ENCODE data around the gene HOXD13. TPM values are rescaled to one million over a fixed set of nuclear protein-coding genes. Genes with fewer than 3 reads are reported as not detected.

Gene HOXD13
- total RNA-seq, 1 experiment from 2014 or later: 0.36 TPM

- TF ChIP-seq, protein P1, sequence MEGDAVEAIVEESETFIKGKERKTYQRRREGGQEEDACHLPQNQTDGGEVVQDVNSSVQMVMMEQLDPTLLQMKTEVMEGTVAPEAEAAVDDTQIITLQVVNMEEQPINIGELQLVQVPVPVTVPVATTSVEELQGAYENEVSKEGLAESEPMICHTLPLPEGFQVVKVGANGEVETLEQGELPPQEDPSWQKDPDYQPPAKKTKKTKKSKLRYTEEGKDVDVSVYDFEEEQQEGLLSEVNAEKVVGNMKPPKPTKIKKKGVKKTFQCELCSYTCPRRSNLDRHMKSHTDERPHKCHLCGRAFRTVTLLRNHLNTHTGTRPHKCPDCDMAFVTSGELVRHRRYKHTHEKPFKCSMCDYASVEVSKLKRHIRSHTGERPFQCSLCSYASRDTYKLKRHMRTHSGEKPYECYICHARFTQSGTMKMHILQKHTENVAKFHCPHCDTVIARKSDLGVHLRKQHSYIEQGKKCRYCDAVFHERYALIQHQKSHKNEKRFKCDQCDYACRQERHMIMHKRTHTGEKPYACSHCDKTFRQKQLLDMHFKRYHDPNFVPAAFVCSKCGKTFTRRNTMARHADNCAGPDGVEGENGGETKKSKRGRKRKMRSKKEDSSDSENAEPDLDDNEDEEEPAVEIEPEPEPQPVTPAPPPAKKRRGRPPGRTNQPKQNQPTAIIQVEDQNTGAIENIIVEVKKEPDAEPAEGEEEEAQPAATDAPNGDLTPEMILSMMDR (conservative IDR thresholded peaks at IDR 0.05; ENCODE audit: low read depth, low read length): no peak
- Histone ChIP-seq H2AFZ (ENCODE audit: low read length) (no peak overlapping the region), H3K4me1 (ENCODE audit: insufficient read depth, low read length) (peaks cover 7% of the 10 kb centered on the region), H3K27me3 (ENCODE audit: low read length) (no peaks in the 10 kb centered on the region), H3K9me3 (ENCODE audit: low read length) (no peaks in the 10 kb centered on the region), H3K79me2 (ENCODE audit: low read length) (peaks cover 16% of the 10 kb centered on the region), H3F3A (ENCODE audit: low read length, unreplicated experiment) (no peaks in the 10 kb centered on the region), H3K27ac (ENCODE audit: low read length) (no peak overlapping the region), H3K9me2 (replicated peaks; ENCODE audit: low read length) (no peaks in the 10 kb centered on the region), H4K20me1 (ENCODE audit: low read length) (no peaks in the 10 kb centered on the region), H3K9ac (ENCODE audit: low read length) (no peak overlapping the region), H3K36me3 (ENCODE audit: low read depth, low read length) (no peaks in the 10 kb centered on the region), H3K4me2 (ENCODE audit: low read length) (no peak overlapping the region), H3K4me3 (ENCODE audit: low read length) (no peak overlapping the region)
- ChIA-PET CTCF (no interaction called here), POLR2A (ENCODE audit: unreplicated experiment) (interaction anchor here (0.6 kb wide), 1 partner anchor 1006 kb away, joined by 5 read pairs; no protein-coding TSS in a partner anchor)
- ATAC-seq: no peak
- intact Hi-C loops (cut with micrococcal nuclease): loop anchor here (5.0 kb wide), 1 partner anchor 185 kb away; no protein-coding TSS in a partner anchor
- BruUV-seq (replicated peaks): no TSS peak
- DNase-seq: no peak
Observed at GRCh38 chr2:176142281-176142680, 49.8 kb downstream of the HOXD13 start.

Other genes starting within 250 kb of the HOXD13 start
- 19.5 and 21.9 TPM in 2 replicates for gene LNPK, start 90.5 kb upstream of the HOXD13 start, total RNA-seq (2014; rRNA removed)
- gene EVX2, start 8.8 kb upstream of the HOXD13 start, total RNA-seq (2014; rRNA removed): not detected in 2 replicates
- gene HOXD12, start 7.1 kb downstream of the HOXD13 start, total RNA-seq (2014; rRNA removed): not detected in 2 replicates
- gene HOXD11, start 14.6 kb downstream of the HOXD13 start, total RNA-seq (2014; rRNA removed): not detected in 2 replicates
- gene HOXD10, start 24.1 kb downstream of the HOXD13 start, total RNA-seq (2014; rRNA removed): not detected in 2 replicates
- gene HOXD9, start 30.0 kb downstream of the HOXD13 start, total RNA-seq (2014; rRNA removed): not detected in 2 replicates
- gene HOXD8, start 37.0 kb downstream of the HOXD13 start, total RNA-seq (2014; rRNA removed): 1.9 and 2.9 TPM in 2 replicates
- gene HOXD4, start 58.8 kb downstream of the HOXD13 start, total RNA-seq (2014; rRNA removed): 0.29 and 1.8 TPM in 2 replicates
- 3.0 and 4.4 TPM in 2 replicates for gene HOXD3, start 64.6 kb downstream of the HOXD13 start, total RNA-seq (2014; rRNA removed)
- gene HOXD1, start 95.9 kb downstream of the HOXD13 start, total RNA-seq (2014; rRNA removed): not detected in 2 replicates
- 33.3 and 54.5 TPM in 2 replicates for gene MTX2, start 176.7 kb downstream of the HOXD13 start, total RNA-seq (2014; rRNA removed)

Data from PC-3 (cell line).